ENCODE measurements around the gene CYRIA.

DNA sequence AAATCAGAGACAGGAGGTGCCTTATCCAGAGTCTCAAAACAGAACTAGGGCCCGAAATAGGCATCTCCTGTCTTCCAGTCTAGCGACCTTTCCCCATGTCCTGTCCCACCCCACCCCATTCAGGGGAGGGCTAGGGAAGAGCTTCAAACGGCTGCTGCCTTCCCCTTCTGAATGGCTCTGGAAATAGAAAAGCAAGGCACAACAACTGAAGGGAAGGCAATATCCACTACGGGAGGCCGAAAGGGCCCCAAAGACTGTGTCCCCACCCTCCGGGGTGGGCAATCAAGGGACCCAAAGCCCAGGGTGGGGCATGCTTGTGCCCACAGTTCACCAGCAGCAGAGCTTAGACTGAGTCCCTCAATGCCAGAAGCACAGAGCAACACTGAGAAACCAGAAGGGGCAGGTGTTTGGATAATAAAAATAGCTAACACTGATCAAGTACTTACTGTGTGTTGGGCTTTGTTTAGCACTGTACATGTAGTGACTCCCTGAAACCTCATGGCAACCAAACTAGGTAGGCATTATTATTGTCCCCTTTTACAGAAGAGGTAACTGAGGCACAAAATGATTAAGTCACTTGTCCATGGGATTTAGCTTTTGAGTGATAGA lies 38.5 kb downstream of the CYRIA start:
- TF ChIP-seq, protein P1, sequence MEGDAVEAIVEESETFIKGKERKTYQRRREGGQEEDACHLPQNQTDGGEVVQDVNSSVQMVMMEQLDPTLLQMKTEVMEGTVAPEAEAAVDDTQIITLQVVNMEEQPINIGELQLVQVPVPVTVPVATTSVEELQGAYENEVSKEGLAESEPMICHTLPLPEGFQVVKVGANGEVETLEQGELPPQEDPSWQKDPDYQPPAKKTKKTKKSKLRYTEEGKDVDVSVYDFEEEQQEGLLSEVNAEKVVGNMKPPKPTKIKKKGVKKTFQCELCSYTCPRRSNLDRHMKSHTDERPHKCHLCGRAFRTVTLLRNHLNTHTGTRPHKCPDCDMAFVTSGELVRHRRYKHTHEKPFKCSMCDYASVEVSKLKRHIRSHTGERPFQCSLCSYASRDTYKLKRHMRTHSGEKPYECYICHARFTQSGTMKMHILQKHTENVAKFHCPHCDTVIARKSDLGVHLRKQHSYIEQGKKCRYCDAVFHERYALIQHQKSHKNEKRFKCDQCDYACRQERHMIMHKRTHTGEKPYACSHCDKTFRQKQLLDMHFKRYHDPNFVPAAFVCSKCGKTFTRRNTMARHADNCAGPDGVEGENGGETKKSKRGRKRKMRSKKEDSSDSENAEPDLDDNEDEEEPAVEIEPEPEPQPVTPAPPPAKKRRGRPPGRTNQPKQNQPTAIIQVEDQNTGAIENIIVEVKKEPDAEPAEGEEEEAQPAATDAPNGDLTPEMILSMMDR (IDR thresholded peaks at IDR 0.05), result no peak
- no peak for TF ChIP-seq POLR2AphosphoS5 (IDR thresholded peaks at IDR 0.05)

All from breast epithelium (tissue), 3 donors.